Measurements from ENCODE around the gene ZSCAN1.
A peak's percentile ranks its signal among the peaks of the same experiment; 100 is the strongest.

Gene ZSCAN1

DNA sequence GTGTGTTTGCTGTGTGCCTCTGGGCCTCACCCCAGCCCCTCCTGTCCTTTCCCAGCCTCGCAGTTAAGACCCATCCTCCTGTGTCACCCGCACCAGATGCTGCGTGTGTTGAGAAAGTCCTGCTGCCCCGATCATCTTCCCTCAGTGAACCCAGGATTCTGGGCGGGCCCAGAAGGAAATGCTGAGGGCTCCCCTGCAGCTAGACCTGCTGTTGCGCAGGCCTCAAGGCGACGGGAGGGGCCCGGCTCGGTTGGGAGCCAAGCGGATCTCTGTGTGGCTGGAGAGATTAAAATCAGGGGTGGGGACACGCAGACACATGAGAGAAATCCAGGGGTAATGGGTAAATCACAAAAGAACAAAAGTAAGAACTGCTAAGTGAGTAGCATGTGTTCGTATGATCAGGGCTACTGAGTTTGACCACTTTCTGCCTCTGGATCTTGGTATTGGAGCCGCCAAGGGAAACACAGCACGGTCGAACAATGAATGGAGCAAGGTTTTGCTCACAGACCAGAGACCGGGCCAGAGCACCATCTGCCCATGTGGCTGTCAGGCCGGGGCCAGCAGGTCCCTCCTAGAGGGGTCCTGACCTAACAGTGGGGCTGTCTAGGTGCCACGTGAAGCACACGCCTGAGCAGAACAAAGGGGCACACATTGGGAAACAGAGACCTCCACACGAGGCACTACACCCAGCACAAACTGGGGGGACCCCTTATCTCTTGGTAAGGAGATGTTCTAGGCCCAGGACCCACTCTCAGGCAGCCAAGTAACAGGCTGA is 7.1 kb downstream of the ZSCAN1 start:
- DNase-seq = no peak

DNA sequence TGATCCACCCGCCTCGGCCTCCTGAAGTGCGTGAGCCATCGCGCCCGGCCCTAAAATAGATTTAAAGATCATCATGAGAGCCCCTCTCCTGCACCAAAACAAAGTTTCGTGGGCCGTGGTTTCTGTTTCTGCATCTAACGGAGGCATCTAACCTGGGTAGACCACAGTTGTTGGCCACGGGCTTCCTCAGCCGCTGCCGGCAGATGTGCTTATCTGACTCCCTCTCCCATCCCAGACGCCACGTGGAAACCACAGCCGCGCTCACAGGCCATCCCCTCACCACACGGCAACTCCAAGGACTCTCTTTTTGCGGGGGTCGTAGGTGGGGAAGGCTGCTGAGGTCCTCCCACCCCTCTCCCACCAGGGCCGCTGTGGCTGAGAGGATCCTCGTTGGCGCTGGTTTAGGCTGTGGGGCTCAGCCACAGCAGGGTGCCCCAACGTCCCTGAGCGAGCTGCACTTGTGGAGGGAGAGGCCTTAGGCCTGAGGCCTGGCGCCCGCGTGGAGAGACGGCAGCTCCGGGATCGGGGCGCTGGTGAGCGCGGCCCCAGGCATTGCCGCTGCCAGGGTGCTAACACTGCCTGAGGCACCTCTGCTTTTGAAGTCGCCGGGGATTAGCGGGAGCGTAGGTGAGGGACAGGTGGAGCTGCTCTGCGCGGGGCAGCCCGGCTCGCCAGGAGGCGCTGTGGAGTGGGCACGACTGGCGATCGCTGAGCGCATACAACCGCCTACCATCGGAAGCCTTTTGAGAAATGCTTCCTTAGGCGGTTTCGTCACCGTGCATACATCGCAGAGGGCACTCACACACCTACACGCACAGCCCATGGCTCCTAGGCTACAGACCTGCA is 8.9 kb downstream of the ZSCAN1 start:
- no peak for DNase-seq

DNA sequence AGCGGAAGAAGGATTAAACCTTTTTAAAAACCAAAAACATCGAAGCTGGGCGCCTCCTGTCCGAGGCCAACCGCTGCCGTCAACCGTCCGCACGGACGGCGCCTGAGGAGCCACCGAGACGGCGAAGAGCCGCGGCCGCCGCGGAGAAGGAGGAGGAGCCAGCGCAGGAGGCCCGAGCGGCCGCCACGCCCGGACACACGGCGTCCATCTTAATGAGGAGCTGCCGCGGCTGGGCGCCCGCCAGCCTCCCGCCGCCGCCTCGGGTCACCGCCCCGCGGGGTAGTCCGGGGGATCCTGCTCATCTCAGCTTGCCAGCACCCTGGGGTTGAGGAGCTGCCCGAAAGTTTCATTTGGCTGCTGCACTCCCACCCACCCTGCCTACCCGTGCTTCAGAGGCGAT is 10.6 kb downstream of the ZSCAN1 start:
- no peak for DNase-seq

DNA sequence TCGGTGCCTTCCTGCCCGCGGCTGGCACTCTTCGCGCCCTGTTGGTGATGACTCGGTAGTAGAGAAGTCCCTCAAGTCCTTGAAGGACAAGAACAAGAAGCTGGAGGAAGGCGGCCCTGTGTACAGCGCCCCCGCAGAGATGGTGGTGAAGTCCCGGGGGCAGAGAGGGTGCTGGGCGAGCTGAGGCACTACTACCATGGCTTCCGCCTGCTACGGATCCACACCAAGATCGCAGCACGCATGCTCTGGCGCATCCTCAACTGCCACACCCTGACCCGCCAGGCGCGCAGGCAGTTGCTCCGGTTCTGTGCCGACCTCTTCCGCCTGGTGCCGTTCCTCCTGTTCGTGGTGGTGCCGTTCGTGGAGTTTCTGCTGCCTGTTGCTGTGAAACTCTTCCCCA is 11.1 kb downstream of the ZSCAN1 start:
- no peak for DNase-seq

DNA sequence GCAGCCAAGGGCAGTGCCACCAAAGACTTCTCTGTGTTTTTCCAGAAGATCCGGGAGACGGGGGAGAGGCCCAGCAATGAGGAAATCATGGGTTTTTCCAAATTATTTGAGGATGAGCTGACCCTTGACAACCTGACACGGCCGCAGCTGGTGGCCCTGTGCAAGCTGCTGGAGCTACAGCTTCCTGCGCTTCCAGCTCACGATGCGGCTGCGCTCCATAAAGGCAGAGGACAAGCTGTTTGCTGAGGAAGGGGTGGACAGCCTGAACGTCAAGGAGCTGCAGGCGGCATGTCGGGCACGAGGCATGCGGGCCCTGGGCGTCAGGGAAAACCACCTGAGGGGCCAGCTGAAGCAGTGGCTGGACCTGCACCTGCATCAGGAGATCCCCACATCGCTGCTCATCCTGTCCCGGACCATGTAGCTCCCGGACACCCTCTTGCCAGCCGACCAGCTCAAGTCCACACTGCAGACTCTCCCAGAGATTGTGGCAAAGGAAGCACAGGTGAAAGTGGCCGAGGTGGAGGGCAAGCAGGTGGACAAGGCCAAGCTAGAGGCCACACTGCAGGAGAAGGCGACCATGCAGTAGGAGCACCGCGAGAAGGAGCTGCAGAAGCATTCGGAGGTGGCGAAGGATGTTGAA is 11.7 kb downstream of the ZSCAN1 start:
- no peak for DNase-seq

DNA sequence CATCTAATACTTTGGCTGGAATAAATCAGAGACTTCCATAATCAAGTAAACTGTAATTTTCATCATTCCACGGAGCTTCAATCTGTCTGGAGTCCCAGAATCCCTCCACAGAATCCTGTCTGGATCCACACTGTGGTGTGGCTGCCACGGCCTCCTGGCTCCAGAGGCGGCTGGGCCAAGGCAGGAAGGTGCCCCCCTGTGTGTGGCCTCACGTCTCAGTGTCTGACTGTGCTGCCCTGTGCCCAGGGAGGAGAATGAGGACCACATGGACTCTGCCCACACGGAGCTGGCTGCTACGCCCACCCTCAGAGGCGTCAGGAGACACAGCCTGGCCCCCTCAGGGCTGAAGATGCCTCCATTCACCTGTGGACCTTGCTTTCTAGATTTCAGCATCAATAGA is 13.0 kb downstream of the ZSCAN1 start:
- DNase-seq = no peak

DNA sequence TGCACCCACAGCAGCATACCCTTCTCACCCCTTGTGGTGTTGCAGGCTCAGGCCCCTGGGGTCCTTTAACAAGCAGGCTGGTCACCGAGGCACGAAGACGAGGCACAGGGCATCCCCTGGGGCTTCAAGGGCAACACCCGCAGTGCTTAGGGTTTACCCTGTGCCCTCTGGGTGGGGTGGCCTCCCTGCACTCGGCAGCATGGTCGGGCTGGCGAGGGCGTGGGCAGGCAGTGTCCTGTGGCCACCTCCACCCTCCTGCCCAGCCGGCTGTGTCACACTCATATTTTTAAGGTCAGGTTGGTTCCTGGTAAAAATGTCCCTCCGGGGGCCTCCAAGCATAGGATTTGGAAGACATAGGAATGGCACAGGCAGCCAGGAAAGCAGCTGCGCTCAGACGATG is 13.8 kb downstream of the ZSCAN1 start:
- no peak for DNase-seq

DNA sequence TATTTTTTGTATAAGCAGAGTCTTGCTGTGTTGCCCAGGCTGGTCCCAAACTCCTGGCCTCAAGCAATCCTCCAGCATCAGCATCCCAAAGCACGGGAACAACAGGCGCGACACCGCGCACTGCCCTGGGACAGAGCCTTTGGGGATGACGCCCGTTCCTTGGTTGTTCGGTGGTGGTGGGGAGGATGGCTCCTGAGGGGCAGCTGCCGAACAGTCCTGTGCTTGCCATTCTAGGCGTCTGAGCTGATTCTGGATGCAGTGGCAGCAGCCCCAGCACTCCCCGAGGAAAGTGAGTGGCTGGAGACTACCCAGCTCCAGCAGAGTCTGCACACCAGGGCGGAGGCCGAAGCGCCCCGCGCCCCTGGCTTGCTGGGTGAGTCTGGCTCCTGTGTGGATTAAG is 18.4 kb downstream of the ZSCAN1 start:
- no peak for DNase-seq

DNA sequence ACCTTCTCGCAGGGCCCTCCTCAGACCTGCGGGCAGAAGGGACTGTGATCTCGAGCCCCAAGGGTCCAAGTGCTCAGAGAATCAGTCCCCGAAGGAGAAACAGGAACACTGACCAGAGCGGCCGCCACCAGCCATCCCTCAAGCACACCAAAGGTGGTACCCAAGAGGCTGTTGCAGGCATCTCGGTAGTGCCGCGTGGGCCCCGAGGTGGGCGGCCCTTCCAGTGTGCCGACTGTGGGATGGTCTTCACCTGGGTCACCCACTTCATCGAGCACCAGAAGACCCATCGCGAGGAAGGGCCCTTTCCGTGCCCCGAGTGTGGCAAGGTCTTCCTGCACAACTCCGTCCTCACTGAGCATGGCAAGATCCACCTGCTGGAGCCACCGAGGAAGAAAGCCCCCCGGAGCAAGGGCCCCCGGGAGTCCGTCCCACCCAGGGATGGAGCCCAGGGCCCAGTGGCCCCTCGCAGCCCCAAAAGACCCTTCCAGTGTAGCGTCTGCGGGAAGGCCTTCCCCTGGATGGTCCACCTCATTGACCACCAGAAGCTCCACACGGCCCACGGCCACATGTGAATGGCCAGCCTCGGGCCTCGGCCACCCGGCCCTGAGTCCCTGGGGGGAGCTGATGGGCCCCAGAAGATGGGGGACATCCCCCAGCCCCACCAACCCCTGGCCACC is 19.8 kb downstream of the ZSCAN1 start:
- no peak for DNase-seq

DNA sequence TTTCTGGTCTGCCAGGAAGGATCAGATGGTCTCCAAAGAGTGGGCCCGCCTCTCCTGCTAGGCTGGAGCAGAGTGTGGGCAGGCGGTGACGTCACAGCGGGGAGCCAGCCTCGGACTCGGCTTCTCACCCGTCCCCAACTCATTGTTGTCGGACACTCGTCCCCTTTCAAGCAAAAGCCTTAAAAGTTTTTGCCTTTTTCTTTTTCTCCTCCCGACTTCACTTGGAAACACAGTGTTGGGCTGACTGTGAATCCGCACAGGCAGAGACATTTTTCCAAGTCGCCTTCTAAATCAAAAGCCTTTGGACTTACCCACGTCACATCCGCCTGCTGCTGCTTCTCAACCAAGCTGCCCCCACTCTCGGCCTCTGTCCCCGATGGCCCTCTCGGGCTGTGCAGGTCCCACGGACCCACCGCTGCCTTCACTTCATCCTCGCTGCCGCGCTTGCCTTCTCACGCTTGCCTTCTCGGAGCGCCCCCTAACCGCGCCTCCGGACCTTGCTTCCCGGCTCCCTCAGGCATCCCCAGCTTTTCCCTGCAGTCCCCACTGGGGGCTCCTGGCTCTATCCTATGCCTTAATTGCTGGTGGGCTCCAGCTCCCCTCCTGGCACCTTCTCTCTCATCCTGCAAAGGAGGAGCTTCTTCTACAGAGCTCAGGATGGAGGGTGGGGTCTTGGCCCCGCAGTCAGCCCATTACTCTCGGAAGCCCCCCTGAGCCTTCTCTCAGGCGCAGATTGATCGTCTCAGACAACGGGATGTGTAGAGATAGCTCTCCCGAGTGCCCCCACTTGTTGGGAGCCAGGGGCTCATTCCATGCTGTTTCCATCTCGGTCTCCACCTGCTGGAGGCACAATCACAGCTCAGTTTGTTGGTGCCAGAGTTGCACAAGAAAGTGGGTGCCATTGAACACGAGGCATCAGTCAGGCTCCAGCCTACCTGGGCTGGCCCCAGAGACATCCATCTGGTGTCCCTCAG is 21.4 kb downstream of the ZSCAN1 start:
- peak; percentile 10 for DNase-seq

DNA sequence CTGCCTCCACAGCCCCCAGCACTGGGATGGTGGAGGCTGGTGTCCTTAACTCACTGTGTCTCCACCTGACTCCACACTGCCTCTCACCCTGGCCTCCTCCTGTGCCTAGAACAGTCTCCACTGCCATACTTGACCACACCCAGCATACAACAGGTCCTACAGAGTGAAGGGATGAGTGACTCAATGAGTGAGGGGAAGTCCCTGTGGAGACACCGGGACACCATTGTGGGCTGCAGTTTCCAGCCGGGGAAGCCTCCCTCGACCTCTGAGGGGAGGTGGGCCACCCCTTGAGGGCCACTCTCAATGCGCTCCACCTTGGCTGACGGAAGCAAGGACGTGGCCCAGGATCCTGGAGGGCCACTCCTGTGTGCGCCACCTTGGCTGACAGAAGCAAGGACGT is 22.4 kb downstream of the ZSCAN1 start:
- DNase-seq = no peak

DNA sequence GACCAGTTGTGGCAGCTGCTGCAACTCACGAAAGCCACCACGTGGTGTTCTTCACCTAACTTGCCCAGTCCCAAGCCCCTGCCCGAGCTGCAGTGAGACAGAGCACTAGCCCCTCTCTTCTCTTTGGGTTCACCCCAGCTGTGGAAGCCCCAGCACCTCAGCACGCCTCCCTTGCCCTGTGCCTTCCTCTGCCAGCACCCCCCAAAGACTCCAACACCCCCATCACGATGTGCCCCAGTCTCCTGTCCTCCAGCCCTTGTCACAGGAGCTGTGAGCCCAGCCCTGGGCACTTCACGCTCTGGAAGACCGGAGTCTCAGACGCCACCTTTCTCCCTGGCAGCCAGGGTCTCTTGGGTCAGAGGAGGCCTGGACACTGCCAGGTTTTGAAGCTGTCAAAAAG is 23.0 kb downstream of the ZSCAN1 start:
- DNase-seq = no peak

DNA sequence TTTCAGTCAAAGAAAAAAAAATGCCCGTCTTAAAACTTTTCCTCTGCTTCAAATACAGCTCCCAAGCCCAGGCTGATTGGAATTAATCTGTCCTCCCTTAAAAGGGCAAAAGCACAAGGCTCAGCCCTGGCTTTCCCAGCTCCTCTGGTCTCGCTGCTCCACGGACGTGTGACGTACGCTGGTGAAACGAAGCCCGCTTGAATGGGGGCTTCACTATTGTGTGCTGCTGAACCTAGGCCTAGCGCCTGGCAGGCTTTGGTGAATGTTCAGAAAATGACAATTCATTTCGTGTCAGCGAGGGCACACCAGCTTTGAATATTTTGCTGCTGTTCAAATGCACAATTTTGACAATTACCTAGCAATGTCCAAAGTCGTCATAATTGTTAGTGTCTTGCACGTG is 24.6 kb downstream of the ZSCAN1 start:
- no peak for DNase-seq

DNA sequence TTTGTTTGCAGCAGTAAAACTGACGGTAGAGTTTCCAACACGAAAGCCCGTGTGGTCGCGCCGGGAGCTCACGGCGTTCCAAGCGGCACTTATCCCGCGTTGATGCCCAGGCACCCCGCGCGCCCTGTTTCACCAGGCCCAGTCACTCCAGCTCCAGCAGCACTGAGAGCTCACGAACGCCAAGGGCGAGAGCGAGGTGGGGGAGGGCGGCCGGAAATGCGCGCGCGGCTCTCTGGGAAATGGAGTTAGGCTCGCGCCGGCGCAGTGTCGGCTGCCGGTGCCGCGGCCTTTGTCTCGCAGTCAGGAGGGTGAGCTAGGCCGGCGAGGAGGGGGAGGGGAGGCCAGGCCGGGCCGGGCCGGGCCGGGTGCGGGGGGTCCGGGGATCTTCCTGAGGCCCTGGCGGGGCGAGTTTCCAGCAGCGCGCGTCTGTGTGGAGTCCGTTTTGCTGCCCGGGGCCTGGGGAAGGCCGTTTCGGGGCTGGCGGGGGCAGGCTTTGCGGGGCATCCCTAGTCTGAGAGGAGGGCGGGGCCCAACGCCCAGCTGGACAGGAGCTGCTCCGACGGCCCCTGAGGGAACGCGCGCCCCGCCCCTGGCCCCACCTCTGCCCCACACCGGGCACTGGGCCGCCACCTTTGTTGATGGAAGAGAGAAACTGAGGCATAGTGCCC is 25.3 kb downstream of the ZSCAN1 start, which contains the start of gene ZNF135:
Gene ZNF135, plus strand, starts transcription at position 280 of the 668 bp plus-strand sequence. CDS start 721 bp downstream, outside the sequence.
- DNase-seq = peak; percentile 80

DNA sequence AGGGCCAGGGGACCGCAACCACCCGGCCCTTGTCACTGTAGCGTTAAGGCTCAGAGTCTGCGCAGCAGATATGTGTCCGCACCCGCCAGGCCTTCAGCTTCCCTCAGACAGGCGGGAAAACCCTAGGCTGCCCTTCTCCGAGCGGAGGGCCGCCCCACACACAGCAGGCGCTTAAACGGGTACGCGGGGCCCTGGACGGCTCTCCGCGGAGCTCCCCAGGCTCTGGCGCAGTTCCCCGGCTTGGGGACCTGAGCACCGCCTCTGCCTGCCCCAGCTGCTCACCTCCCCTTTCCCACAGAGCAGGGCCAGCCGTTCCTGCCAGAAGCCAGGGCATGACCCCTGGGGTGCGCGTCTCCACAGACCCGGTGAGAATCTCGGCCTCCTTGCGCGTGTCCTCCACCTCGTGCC is 25.9 kb downstream of the ZSCAN1 start:
- DNase-seq = no peak

DNA sequence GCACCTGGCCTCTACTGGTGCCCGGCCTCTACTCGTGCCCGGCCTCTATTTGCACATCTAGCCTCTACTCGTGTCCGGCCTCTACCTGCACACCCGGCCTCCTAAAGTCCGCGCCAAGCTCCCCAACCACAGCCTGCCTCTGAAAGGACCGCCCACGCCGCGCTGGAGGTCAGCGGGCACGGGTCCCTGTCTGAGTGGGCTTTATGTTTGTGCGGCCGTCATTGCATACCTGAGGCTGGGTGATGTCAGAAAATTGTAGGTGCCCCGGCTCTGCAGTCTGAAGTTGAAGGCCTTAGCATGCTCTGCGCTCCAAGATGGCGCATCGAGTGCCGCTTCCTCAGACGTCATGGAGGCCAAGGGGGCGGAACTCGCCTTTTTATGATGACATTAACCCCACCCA is 26.4 kb downstream of the ZSCAN1 start:
- DNase-seq = no peak

DNA sequence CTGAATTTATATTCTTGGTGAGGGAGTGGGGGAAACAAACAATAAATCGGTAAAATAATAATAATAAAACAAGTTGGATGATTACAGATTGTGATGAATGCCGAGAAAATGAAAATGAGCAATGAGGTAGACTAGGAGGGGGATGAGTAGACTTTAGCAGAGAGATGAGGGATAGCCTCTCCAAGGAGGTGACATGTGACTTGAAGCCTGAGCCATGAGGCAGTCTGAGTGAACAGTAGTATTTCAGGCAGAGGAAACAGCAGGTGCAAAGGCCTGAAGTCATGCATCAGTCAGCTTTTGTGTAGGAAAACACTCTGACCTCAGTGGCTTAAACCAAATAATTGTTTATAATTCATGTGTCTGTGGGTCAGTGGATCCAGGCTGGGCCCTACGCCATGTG is 29.9 kb downstream of the ZSCAN1 start:
- DNase-seq = no peak

DNA sequence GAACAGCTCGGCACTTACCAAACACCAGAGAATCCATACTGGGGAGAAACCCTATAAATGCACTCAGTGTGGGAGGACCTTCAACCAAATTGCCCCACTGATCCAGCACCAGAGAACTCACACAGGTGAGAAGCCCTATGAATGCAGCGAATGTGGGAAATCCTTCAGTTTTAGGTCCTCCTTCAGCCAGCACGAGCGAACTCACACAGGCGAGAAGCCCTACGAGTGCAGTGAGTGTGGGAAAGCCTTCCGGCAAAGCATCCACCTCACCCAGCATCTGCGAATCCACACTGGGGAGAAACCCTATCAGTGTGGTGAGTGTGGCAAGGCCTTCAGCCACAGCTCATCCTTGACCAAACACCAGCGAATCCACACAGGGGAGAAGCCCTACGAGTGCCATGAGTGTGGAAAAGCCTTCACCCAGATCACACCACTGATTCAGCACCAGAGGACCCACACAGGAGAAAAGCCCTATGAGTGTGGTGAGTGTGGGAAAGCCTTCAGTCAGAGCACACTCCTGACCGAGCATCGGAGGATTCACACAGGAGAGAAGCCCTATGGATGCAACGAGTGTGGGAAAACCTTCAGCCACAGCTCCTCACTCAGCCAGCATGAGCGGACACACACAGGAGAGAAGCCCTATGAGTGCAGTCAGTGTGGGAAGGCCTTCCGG is 33.6 kb downstream of the ZSCAN1 start:
- DNase-seq = no peak

DNA sequence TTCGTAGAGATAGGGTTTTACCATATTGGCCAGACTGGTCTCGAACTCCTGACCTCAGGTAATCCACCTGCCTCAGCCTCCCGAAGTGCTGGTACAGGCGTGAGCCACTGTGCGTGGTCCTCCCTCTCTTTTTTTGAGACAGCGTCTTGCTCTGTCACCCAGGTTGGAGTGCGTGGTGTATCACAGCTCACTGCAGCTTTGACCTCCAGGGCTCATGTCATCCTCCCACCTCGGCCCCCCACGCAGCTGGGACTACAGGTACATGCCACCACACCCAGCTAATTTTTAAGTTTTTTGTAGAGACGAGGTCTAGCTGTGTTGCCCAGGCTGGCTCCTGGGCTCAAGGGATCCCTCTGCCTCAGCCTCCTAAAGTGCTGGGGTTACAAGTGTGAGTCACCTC is 46.0 kb downstream of the ZSCAN1 start:
- no peak for DNase-seq

DNA sequence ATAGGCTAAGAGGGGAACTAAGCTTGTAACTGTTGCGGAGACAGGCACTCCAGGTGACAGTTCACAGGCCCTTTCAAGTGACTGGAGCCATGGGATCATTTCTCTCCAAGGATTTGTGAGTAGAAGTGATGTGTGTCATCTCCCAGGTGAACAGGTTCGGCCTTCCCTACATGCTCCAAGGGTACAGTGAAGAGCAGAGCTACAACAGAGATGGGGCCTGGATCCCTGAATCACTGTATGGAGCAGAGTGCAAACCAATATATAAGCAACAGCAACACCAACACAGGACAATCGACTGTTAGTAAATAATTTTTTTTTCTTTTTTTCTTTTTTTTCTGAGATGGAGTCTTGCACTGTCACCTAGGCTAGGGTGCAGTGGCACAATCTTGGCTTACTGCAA is 49.2 kb downstream of the ZSCAN1 start:
- no peak for DNase-seq
